ENCODE data around the gene TRMU. TPM values are rescaled to one million over a fixed set of nuclear protein-coding genes. Genes with fewer than 3 reads are reported as not detected.
A peak's percentile ranks its signal among the peaks of the same experiment; 100 is the strongest.

TRMU gene
- total and polyA plus RNA-seq, 2 of the 8 experiments (the other 6 are each of a cell fraction or from before 2014, with no cell fraction given), result 43.4 to 70.6 TPM

- TF ChIP-seq RNF2 (IDR thresholded peaks at IDR 0.05; ENCODE audit: borderline replicate concordance, low read depth, low read length, missing control alignments, poor library complexity, severe bottlenecking) (no peak), TAF7 (optimal IDR thresholded peaks at IDR 0.05; ENCODE audit: borderline replicate concordance, low read depth, low read length) (no peak), GTF2F1 (IDR thresholded peaks at IDR 0.05; ENCODE audit: borderline replicate concordance, low read depth, low read length) (no peak), BRCA1 (IDR thresholded peaks at IDR 0.05; ENCODE audit: low read depth, low read length) (no peak), KDM5A (IDR thresholded peaks at IDR 0.05; ENCODE audit: low read length) (no peak), CTBP2 (IDR thresholded peaks at IDR 0.05; ENCODE audit: borderline replicate concordance, insufficient read depth, insufficient read length, low read length) (peak; percentile 96), RFX5 (IDR thresholded peaks at IDR 0.05; ENCODE audit: borderline replicate concordance, low read depth, low read length) (no peak), FOSL1 (IDR thresholded peaks at IDR 0.05; ENCODE audit: insufficient read depth, low read depth, low read length) (no peak), EGR1 (IDR thresholded peaks at IDR 0.05; ENCODE audit: borderline replicate concordance, low read depth, low read length) (no peak), ATF3 (IDR thresholded peaks at IDR 0.05; ENCODE audit: insufficient read depth, low read depth, low read length) (0 out of 2 replicates have a peak, but pooled peaks have one; percentile 27), ASH2L (IDR thresholded peaks at IDR 0.05; ENCODE audit: low read length) (peak; percentile 44), RAD21 (IDR thresholded peaks at IDR 0.05 in 1 of 2, conservative IDR thresholded peaks at IDR 0.05 in 1 of 2; ENCODE audit: low read depth in 2 of 2, low read length in 2 of 2) (0 out of 4 replicates have a peak, but pooled peaks of 1 of the 2 experiments have one; percentile 4), SIX5 (IDR thresholded peaks at IDR 0.05; ENCODE audit: low read depth, low read length) (no peak), BACH1 (IDR thresholded peaks at IDR 0.05; ENCODE audit: low read length) (no peak), SAP30 (IDR thresholded peaks at IDR 0.05; ENCODE audit: insufficient read depth, insufficient replicate concordance, low read length) (peak; percentile 41), GABPA (IDR thresholded peaks at IDR 0.05; ENCODE audit: borderline replicate concordance, insufficient read depth, low read length) (no peak), EZH2 (IDR thresholded peaks at IDR 0.05; ENCODE audit: low read depth, low read length, severe bottlenecking) (no peak), KDM4A (IDR thresholded peaks at IDR 0.05; ENCODE audit: low read depth, low read length, severe bottlenecking) (no peak), SUZ12 (IDR thresholded peaks at IDR 0.05; ENCODE audit: low read length) (no peak), NANOG (IDR thresholded peaks at IDR 0.05; ENCODE audit: insufficient read depth, low read depth, low read length, poor library complexity, severe bottlenecking) (no peak), SIN3A (conservative IDR thresholded peaks at IDR 0.05 in 1 of 2, IDR thresholded peaks at IDR 0.05 in 1 of 2; ENCODE audit: low read depth in 1 of 2, low read length in 2 of 2) (no peak; a peak in 1 of 4 replicates)
Observed at GRCh38 chr22:46377525-46378425, 42.3 kb downstream of the TRMU start (continued).
